SK-N-SH (cell line): ENCODE measurements around the gene UNK. TPM values are rescaled to one million over a fixed set of nuclear protein-coding genes. Genes with fewer than 3 reads are reported as not detected.

Experiments
- CTCF ChIA-PET: fragments of 300-600, 350-600 bp; formaldehyde crosslinking; extraction: SDS; loops from one replicate; lab custom pipeline; 2021; lab: Yijun Ruan, JAX
- POLR2A ChIA-PET: fragments of 350-600 bp; sonication (Branson Sonifier 250); formaldehyde crosslinking; extraction: SDS; loops from one replicate; lab custom pipeline; 2020; ENCODE audit warnings: antibody characterized with exemption, inconsistent platforms; lab: Yijun Ruan, JAX
- DNase-seq: peaks from one replicate; pipeline ENCODE4 v3.0.0; 2012
- H2AFZ ChIP-seq: fragments of 200-600 bp; sonication (generic); 2 replicates; pipeline ENCODE4 v1.8.1; 2016; ENCODE audit warnings: antibody characterized with exemption, mild to moderate bottlenecking, low read depth
- H3F3A ChIP-seq: fragments of 200-600 bp; sonication (generic); replicated peaks from 2 replicates; pipeline ENCODE3; 2016; ENCODE audit warnings: antibody characterized with exemption, mild to moderate bottlenecking; ENCODE audit not compliant: insufficient read depth
- H3K27ac ChIP-seq, 2 experiments: fragments of 200-500 bp in 1 of 2; fragments of 200-600 bp in 1 of 2; sonication (Bioruptor generic) in 1 of 2; sonication (generic), shearing (Covaris generic) in 1 of 2; 2 replicates each; pipeline versions ENCODE4 v1.5.1 to v1.6.1; 2014 to 2016; ENCODE audit warnings: low read depth in 2 of 2, inconsistent platforms in 1 of 2, low read length in 1 of 2, mild to moderate bottlenecking in 1 of 2, mixed read lengths in 1 of 2
- H3K27me3 ChIP-seq: fragments of 200-600 bp; sonication (generic), shearing (Covaris generic); 2 replicates; pipeline ENCODE4 v1.6.1; 2016; ENCODE audit warnings: mixed run types; ENCODE audit not compliant: insufficient read depth
- H3K36me3 ChIP-seq, 2 experiments: fragments of 200-500 bp in 1 of 2; fragments of 200-600 bp in 1 of 2; sonication (Bioruptor generic) in 1 of 2; sonication (generic) in 1 of 2; replicated peaks in 1 of 2; 2 replicates each; pipeline versions ENCODE3 to v1.5.1; 2014 to 2016; ENCODE audit warnings: low read length in 1 of 2, mild to moderate bottlenecking in 1 of 2; ENCODE audit not compliant: insufficient read depth in 2 of 2, control insufficient read depth in 1 of 2
- H3K4me1 ChIP-seq, 2 experiments: fragments of 200-500 bp in 1 of 2; fragments of 200-600 bp in 1 of 2; sonication (Bioruptor generic) in 1 of 2; sonication (generic), shearing (Covaris generic) in 1 of 2; 2 replicates each; pipeline versions ENCODE4 v1.5.1 to v1.6.1; 2014 to 2016; ENCODE audit warnings: low read depth in 1 of 2, low read length in 1 of 2, mixed run types in 1 of 2; ENCODE audit not compliant: insufficient read depth in 2 of 2, control insufficient read depth in 1 of 2
- H3K4me2 ChIP-seq: fragments of 200-600 bp; sonication (generic), shearing (Covaris generic); 2 replicates; pipeline ENCODE4 v1.6.1; 2017; ENCODE audit warnings: mixed run types
- H3K4me3 ChIP-seq, 2 experiments: fragments of 200-500 bp in 1 of 2; fragments of 200-600 bp in 1 of 2; sonication (Bioruptor generic) in 1 of 2; sonication (generic), shearing (Covaris generic) in 1 of 2; 2 replicates each; pipeline versions ENCODE4 v1.5.1 to v1.8.1; 2014 to 2016; ENCODE audit warnings: low read depth in 2 of 2, inconsistent platforms in 1 of 2, low read length in 1 of 2, mild to moderate bottlenecking in 1 of 2, mixed read lengths in 1 of 2, moderate library complexity in 1 of 2
- H3K79me2 ChIP-seq: fragments of 200-600 bp; sonication (generic); 2 replicates; pipeline ENCODE4 v1.8.1; 2017; ENCODE audit warnings: mild to moderate bottlenecking; ENCODE audit not compliant: insufficient read depth
- H3K9ac ChIP-seq: fragments of 200-600 bp; sonication (generic); 2 replicates; pipeline ENCODE4 v1.6.1; 2017; ENCODE audit warnings: mixed run types
- H3K9me2 ChIP-seq: fragments of 200-600 bp; sonication (generic); 2 replicates; pipeline ENCODE4 v1.6.1; 2017; ENCODE audit warnings: mixed run types
- H3K9me3 ChIP-seq: fragments of 200-600 bp; sonication (generic); 2 replicates; pipeline ENCODE4 v1.6.1; 2017; ENCODE audit warnings: mixed run types, mild to moderate bottlenecking, moderate library complexity
- H4K20me1 ChIP-seq: fragments of 200-600 bp; sonication (generic); 2 replicates; pipeline ENCODE4 v1.6.1; 2017; ENCODE audit warnings: mild to moderate bottlenecking, mixed run types; ENCODE audit not compliant: insufficient read depth
- FOXJ3 ChIP-seq: sonication (generic); formaldehyde crosslinking; IDR thresholded peaks from 2 replicates; pipeline ENCODE4 v1.5.1; 2020; ENCODE audit warnings: mild to moderate bottlenecking, missing genetic modification reagents
- FOXM1 ChIP-seq: IDR thresholded peaks from 2 replicates; pipeline ENCODE4 v1.4.0; 2012; ENCODE audit warnings: low read depth, mild to moderate bottlenecking
- GATA2 ChIP-seq: sonication (generic); formaldehyde crosslinking; IDR thresholded peaks from 2 replicates; pipeline ENCODE4 v1.5.0; 2020; ENCODE audit warnings: mild to moderate bottlenecking, missing genetic modification reagents
- IRF3 ChIP-seq: fragments of 150-350 bp; IDR thresholded peaks from 2 replicates; pipeline ENCODE4 v1.6.1; 2016; ENCODE audit warnings: mild to moderate bottlenecking, low read depth, low read length
- NFIC ChIP-seq: IDR thresholded peaks from 2 replicates; pipeline ENCODE4 v1.4.0; 2012; ENCODE audit warnings: borderline replicate concordance
- RAD21 ChIP-seq: IDR thresholded peaks from 2 replicates; pipeline ENCODE4 v1.6.1; 2012; ENCODE audit warnings: mild to moderate bottlenecking, low read length
- RCOR1 ChIP-seq: fragments of 150-350 bp; IDR thresholded peaks from 2 replicates; pipeline ENCODE4 v1.6.1; 2017; ENCODE audit warnings: antibody characterized with exemption, low read length
- RFX5 ChIP-seq: IDR thresholded peaks from 2 replicates; pipeline ENCODE4 v1.6.1; 2012; ENCODE audit warnings: mild to moderate bottlenecking, improper control_type of control experiment, low read length
- RXRA ChIP-seq: IDR thresholded peaks from 2 replicates; pipeline ENCODE4 v1.4.0; 2012; ENCODE audit warnings: low read depth, mild to moderate bottlenecking, borderline replicate concordance
- SMC3 ChIP-seq: IDR thresholded peaks from 2 replicates; pipeline ENCODE4 v1.6.1; 2012; ENCODE audit warnings: low read depth, low read length, improper control_type of control experiment
- USF2 ChIP-seq: fragments of 150-350 bp; IDR thresholded peaks from 2 replicates; pipeline ENCODE4 v1.6.1; 2017; ENCODE audit warnings: antibody characterized with exemption, low read length, low read depth, borderline replicate concordance
- YY1 ChIP-seq: IDR thresholded peaks from 2 replicates; pipeline ENCODE4 v1.4.0; 2012; ENCODE audit warnings: low read depth, mild to moderate bottlenecking
- WGBS: methylation state at CpG from one replicate; pipeline ENCODE4 v1.1.6; 2017; ENCODE audit warnings: low lambda C conversion rate; 5-methylcytosine and 5-hydroxymethylcytosine counted together
- polyA plus RNA-seq, 3 experiments: library from polyadenylated mRNA; depleted of rRNA; stranded (reverse); fragments of >200 nt; gene quantifications; 2 replicates each; pipeline ENCODE4 v1.2.3, GENCODE V29; 2012
- TF ChIP-seq, protein P1 (sequence below): IDR thresholded peaks from 2 replicates; pipeline ENCODE4 v1.6.1; 2012; ENCODE audit warnings: mild to moderate bottlenecking, low read depth, low read length, moderate library complexity
- TF ChIP-seq, protein P2 (sequence below): fragments of 200-600 bp; sonication (generic); IDR thresholded peaks from 2 replicates; pipeline ENCODE4 v1.6.1; 2017; ENCODE audit warnings: antibody characterized with exemption, mild to moderate bottlenecking, moderate library complexity

UNK gene
- polyA plus RNA-seq, 1 of the 3 experiments (the other 2 are of a cell fraction), result 24.8 TPM

GRCh38 chr17:75848523-75849278, 64.1 kb downstream of the UNK start:
- 57% methylated on average over 16 of the region's 16 CpGs for WGBS
- Histone ChIP-seq H3F3A (peaks cover 4% of the 10 kb centered on the region), H3K9me3 (no peaks in the 10 kb centered on the region), H3K4me1 (peaks cover 13 to 26% of the 10 kb centered on the region in 2 experiments; a peak in 3 of 4 replicates), H3K27me3 (no peaks in the 10 kb centered on the region), H3K9me2 (no peaks in the 10 kb centered on the region), H3K4me2 (no peak overlapping the region), H3K4me3 (no peak overlapping the region; a peak in 1 of 4 replicates), H2AFZ (no peak overlapping the region), H3K79me2 (peaks cover 25% of the 10 kb centered on the region), H4K20me1 (no peaks in the 10 kb centered on the region; the same call in 1 of the 2 replicates), H3K9ac (no peak overlapping the region), H3K36me3 (peaks cover 28 to 51% of the 10 kb centered on the region in 2 experiments), H3K27ac (no peak overlapping the region; a peak in 1 of 4 replicates)
- CTCF ChIA-PET, result interaction anchor here (0.6 to 16.1 kb wide), 29 partner anchors 7 to 483 kb away, joined by 3 to 326 read pairs (median 4); partner anchors contain the start of genes MRPL38, TRIM47, TRIM65 and WBP2
- no peak for TF ChIP-seq IRF3
- no peak for TF ChIP-seq GATA2
- TF ChIP-seq, protein P1, sequence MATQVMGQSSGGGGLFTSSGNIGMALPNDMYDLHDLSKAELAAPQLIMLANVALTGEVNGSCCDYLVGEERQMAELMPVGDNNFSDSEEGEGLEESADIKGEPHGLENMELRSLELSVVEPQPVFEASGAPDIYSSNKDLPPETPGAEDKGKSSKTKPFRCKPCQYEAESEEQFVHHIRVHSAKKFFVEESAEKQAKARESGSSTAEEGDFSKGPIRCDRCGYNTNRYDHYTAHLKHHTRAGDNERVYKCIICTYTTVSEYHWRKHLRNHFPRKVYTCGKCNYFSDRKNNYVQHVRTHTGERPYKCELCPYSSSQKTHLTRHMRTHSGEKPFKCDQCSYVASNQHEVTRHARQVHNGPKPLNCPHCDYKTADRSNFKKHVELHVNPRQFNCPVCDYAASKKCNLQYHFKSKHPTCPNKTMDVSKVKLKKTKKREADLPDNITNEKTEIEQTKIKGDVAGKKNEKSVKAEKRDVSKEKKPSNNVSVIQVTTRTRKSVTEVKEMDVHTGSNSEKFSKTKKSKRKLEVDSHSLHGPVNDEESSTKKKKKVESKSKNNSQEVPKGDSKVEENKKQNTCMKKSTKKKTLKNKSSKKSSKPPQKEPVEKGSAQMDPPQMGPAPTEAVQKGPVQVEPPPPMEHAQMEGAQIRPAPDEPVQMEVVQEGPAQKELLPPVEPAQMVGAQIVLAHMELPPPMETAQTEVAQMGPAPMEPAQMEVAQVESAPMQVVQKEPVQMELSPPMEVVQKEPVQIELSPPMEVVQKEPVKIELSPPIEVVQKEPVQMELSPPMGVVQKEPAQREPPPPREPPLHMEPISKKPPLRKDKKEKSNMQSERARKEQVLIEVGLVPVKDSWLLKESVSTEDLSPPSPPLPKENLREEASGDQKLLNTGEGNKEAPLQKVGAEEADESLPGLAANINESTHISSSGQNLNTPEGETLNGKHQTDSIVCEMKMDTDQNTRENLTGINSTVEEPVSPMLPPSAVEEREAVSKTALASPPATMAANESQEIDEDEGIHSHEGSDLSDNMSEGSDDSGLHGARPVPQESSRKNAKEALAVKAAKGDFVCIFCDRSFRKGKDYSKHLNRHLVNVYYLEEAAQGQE, result no peak
- no peak for TF ChIP-seq NFIC
- no peak for TF ChIP-seq RCOR1
- TF ChIP-seq RXRA, result no peak
- TF ChIP-seq FOXJ3 (CRISPR knock-in tag), result no peak
- TF ChIP-seq RFX5, result no peak
- peak; percentile 46 for TF ChIP-seq SMC3
- no peak for TF ChIP-seq USF2
- TF ChIP-seq, protein P2, sequence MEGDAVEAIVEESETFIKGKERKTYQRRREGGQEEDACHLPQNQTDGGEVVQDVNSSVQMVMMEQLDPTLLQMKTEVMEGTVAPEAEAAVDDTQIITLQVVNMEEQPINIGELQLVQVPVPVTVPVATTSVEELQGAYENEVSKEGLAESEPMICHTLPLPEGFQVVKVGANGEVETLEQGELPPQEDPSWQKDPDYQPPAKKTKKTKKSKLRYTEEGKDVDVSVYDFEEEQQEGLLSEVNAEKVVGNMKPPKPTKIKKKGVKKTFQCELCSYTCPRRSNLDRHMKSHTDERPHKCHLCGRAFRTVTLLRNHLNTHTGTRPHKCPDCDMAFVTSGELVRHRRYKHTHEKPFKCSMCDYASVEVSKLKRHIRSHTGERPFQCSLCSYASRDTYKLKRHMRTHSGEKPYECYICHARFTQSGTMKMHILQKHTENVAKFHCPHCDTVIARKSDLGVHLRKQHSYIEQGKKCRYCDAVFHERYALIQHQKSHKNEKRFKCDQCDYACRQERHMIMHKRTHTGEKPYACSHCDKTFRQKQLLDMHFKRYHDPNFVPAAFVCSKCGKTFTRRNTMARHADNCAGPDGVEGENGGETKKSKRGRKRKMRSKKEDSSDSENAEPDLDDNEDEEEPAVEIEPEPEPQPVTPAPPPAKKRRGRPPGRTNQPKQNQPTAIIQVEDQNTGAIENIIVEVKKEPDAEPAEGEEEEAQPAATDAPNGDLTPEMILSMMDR, result peak; percentile 95
- peak; percentile 49 for TF ChIP-seq RAD21
- no peak for TF ChIP-seq YY1
- TF ChIP-seq FOXM1, result no peak
- peak; percentile 73 for DNase-seq
- POLR2A ChIA-PET, result no interaction called here
